Panc1 (cell line): ENCODE results near the gene SETD1B. TPM values are rescaled to one million over a fixed set of nuclear protein-coding genes. Genes with fewer than 3 reads are reported as not detected.

ENCODE experiments used
- ATAC-seq: fragments of 200-7000 bp; cut with Tn5 transposase; 2 replicates; pipeline ENCODE4 v1.9.1; 2020; ENCODE audit warnings: mild to moderate bottlenecking, moderate library complexity
- BruUV-seq: library from RNA; stranded (reverse); fragments of 400-500 nt; replicated peaks from 2 replicates; lab custom pipeline; 2021; lab: Mats Ljungman, UMichigan
- CTCF ChIA-PET: fragments of 300-600 bp; sonication (Branson Sonifier 250); formaldehyde crosslinking; loops from one replicate; lab custom pipeline; 2022; ENCODE audit warnings: antibody characterized with exemption; lab: Charles Lee
- POLR2A ChIA-PET: fragments of 300-600 bp; sonication (Branson Sonifier 250); formaldehyde crosslinking; loops from one replicate; lab custom pipeline; 2022; ENCODE audit warnings: antibody characterized with exemption; lab: Charles Lee
- DNase-seq: peaks from one replicate; pipeline ENCODE4 v3.0.0-alpha.2; 2010; ENCODE audit warnings: low read depth, low spot score
- H3K27ac ChIP-seq: 2 replicates; pipeline ENCODE4 v1.5.1; 2011; ENCODE audit warnings: mild to moderate bottlenecking, low read length, inconsistent platforms
- H3K27me3 ChIP-seq: fragments of 200-500 bp; sonication (Bioruptor generic); 2 replicates; pipeline ENCODE4 v1.6.0; 2014; ENCODE audit warnings: low read length, inconsistent platforms; ENCODE audit not compliant: control insufficient read depth, insufficient read depth
- H3K36me3 ChIP-seq: fragments of 200-500 bp; sonication (Bioruptor generic); 2 replicates; pipeline ENCODE4 v1.5.1; 2014; ENCODE audit warnings: inconsistent platforms, mild to moderate bottlenecking, low read length, moderate library complexity; ENCODE audit not compliant: control insufficient read depth, insufficient read depth
- H3K4me1 ChIP-seq: 2 replicates; pipeline ENCODE4 v1.5.1; 2011; ENCODE audit warnings: inconsistent platforms, mild to moderate bottlenecking, low read length, moderate library complexity; ENCODE audit not compliant: control insufficient read depth, insufficient read depth
- H3K4me3 ChIP-seq, 2 experiments: 2 replicates each; pipeline ENCODE4 v1.5.1; 2011 to 2012; ENCODE audit warnings: low read depth in 2 of 2, low read length in 2 of 2, mild to moderate bottlenecking in 2 of 2, inconsistent platforms in 1 of 2, moderate library complexity in 1 of 2
- H3K9me3 ChIP-seq: fragments of 200-500 bp; sonication (Bioruptor generic); 2 replicates; pipeline ENCODE4 v1.5.1; 2014; ENCODE audit warnings: low read depth, mild to moderate bottlenecking, inconsistent platforms, low read length, moderate library complexity; ENCODE audit not compliant: control insufficient read depth, insufficient read depth
- CTCF ChIP-seq: fragments of 450-650 bp; IDR thresholded peaks from 2 replicates; pipeline ENCODE4 v1.5.1; 2017; ENCODE audit warnings: mild to moderate bottlenecking
- POLR2AphosphoS5 ChIP-seq: IDR thresholded peaks from 2 replicates; pipeline ENCODE4 v1.6.1; 2012; ENCODE audit warnings: mild to moderate bottlenecking, low read depth, low read length, moderate library complexity
- REST ChIP-seq, 2 experiments: IDR thresholded peaks; 2 replicates each; pipeline ENCODE4 v1.6.1; 2011 to 2012; ENCODE audit warnings: low read depth in 2 of 2, control low read depth in 1 of 2, low read length in 1 of 2, mild to moderate bottlenecking in 1 of 2, moderate library complexity in 1 of 2; ENCODE audit not compliant: insufficient read depth in 1 of 2
- SIN3A ChIP-seq: IDR thresholded peaks from 2 replicates; pipeline ENCODE4 v1.6.1; 2012; ENCODE audit warnings: low read depth, mild to moderate bottlenecking, low read length, moderate library complexity, borderline replicate concordance; ENCODE audit not compliant: insufficient read depth
- TCF7L2 ChIP-seq: IDR thresholded peaks from 2 replicates; pipeline ENCODE4 v1.6.1; 2011; ENCODE audit warnings: mild to moderate bottlenecking, low read depth, low read length, inconsistent platforms
- in situ Hi-C: cut with HindIII; loops from 2 replicates; pipeline ENCODE4 v1.10.0; 2016; ENCODE audit warnings: low sequenced_read_pairs, low pct_unique_long_range_greater_than_20kb
- intact Hi-C: fragments of 100-400 bp; cut with micrococcal nuclease; formaldehyde crosslinking; loops from one replicate; pipeline ENCODE4 v1.10.0; 2022; ENCODE audit not compliant: unreplicated experiment
- total RNA-seq: library from RNA; stranded (reverse); gene quantifications from one replicate; pipeline ENCODE4 v1.2.1, GENCODE V29; 2021; ENCODE audit not compliant: unreplicated experiment

The SETD1B gene
- total RNA-seq, 1 experiment from 2014 or later = 31.2 TPM

- intact Hi-C loops (no loop called here), in situ Hi-C loops (no loop called here)
- DNase-seq (no peak), ATAC-seq (no peak)
- Histone ChIP-seq H3K4me3 (no peak overlapping the region), H3K27me3 (no peaks in the 10 kb centered on the region), H3K9me3 (no peaks in the 10 kb centered on the region), H3K4me1 (no peaks in the 10 kb centered on the region), H3K27ac (no peak overlapping the region), H3K36me3 (peaks cover 10% of the 10 kb centered on the region)
- CTCF ChIA-PET = no interaction called here
- POLR2A ChIA-PET = no interaction called here
- TF ChIP-seq SIN3A (no peak), REST (IDR thresholded peaks at IDR 0.05; ENCODE audit: insufficient read depth in 1 of 2, low read depth in 2 of 2, low read length in 1 of 2) (no peak), POLR2AphosphoS5 (no peak), CTCF (no peak), TCF7L2 (no peak)
- BruUV-seq = no TSS peak
Observed at GRCh38 chr12:121819212-121819949, 15.6 kb downstream of the SETD1B start.

- TF ChIP-seq SIN3A (no peak), CTCF (no peak), TCF7L2 (no peak), REST (IDR thresholded peaks at IDR 0.05; ENCODE audit: insufficient read depth in 1 of 2, low read depth in 2 of 2, low read length in 1 of 2) (no peak), POLR2AphosphoS5 (no peak)
- DNase-seq (no peak), ATAC-seq (no peak)
- CTCF ChIA-PET = no interaction called here
- no TSS peak for BruUV-seq
- intact Hi-C loops = no loop called here
- H3K4me3 ChIP-seq = no peak overlapping the region
- POLR2A ChIA-PET = no interaction called here
- in situ Hi-C loops = no loop called here
- H3K9me3 ChIP-seq = no peaks in the 10 kb centered on the region
- H3K27ac ChIP-seq = no peak overlapping the region
- no peaks in the 10 kb centered on the region for H3K27me3 ChIP-seq
- H3K36me3 ChIP-seq = peaks cover 10% of the 10 kb centered on the region
- H3K4me1 ChIP-seq = no peaks in the 10 kb centered on the region
Observed at GRCh38 chr12:121820056-121820455, 16.2 kb downstream of the SETD1B start.
